GM23248 (cell line): ENCODE measurements around the gene MYO5B. TPM values are rescaled to one million over a fixed set of nuclear protein-coding genes. Genes with fewer than 3 reads are reported as not detected.

ENCODE experiments used
- DNase-seq: peaks from one replicate; pipeline ENCODE4 v3.0.0-alpha.2; 2015
- H2AFZ ChIP-seq: fragments of 200-600 bp; sonication (generic); 2 replicates; pipeline ENCODE4 v1.6.1; 2016; ENCODE audit warnings: antibody characterized with exemption
- H3F3A ChIP-seq: fragments of 200-600 bp; sonication (generic); 2 replicates; pipeline ENCODE4 v1.6.1; 2016; ENCODE audit warnings: mild to moderate bottlenecking, antibody characterized with exemption, mixed run types; ENCODE audit not compliant: insufficient read depth
- H3K27ac ChIP-seq: fragments of 200-600 bp; sonication (generic); 2 replicates; pipeline ENCODE4 v1.5.1; 2016; ENCODE audit warnings: mild to moderate bottlenecking
- H3K27me3 ChIP-seq: fragments of 200-600 bp; sonication (generic); replicated peaks from 2 replicates; pipeline ENCODE4 v1.6.1; 2016; ENCODE audit warnings: mild to moderate bottlenecking; ENCODE audit not compliant: insufficient read depth
- H3K36me3 ChIP-seq: fragments of 200-600 bp; sonication (generic); 2 replicates; pipeline ENCODE4 v1.6.1; 2016; ENCODE audit warnings: low read depth, mild to moderate bottlenecking
- H3K4me1 ChIP-seq: fragments of 200-600 bp; sonication (generic); 2 replicates; pipeline ENCODE4 v1.6.1; 2016; ENCODE audit warnings: mild to moderate bottlenecking; ENCODE audit not compliant: insufficient read depth
- H3K4me2 ChIP-seq: fragments of 200-600 bp; sonication (generic); one replicate; pipeline ENCODE4 v1.6.1; 2016; ENCODE audit warnings: mild to moderate bottlenecking; ENCODE audit not compliant: unreplicated experiment
- H3K4me3 ChIP-seq: fragments of 200-600 bp; sonication (generic); 2 replicates; pipeline ENCODE4 v1.5.1; 2016; ENCODE audit warnings: mild to moderate bottlenecking
- H3K79me2 ChIP-seq: fragments of 200-600 bp; sonication (generic); 2 replicates; pipeline ENCODE4 v1.6.1; 2016; ENCODE audit warnings: mild to moderate bottlenecking; ENCODE audit not compliant: insufficient read depth
- H3K9ac ChIP-seq: fragments of 200-600 bp; sonication (generic); 2 replicates; pipeline ENCODE4 v1.6.1; 2016; ENCODE audit warnings: mild to moderate bottlenecking
- H3K9me2 ChIP-seq: fragments of 200-600 bp; sonication (generic); 2 replicates; pipeline ENCODE4 v1.6.1; 2016; ENCODE audit warnings: mixed run types, mild to moderate bottlenecking, moderate library complexity; ENCODE audit not compliant: insufficient read depth
- H3K9me3 ChIP-seq: fragments of 200-600 bp; sonication (generic); one replicate; pipeline ENCODE4 v1.6.1; 2017; ENCODE audit warnings: low read depth
- H4K20me1 ChIP-seq: fragments of 200-600 bp; sonication (generic); 2 replicates; pipeline ENCODE4 v1.6.0; 2016; ENCODE audit not compliant: insufficient read depth
- EZH2 ChIP-seq: fragments of 200-600 bp; sonication (generic); IDR thresholded peaks from 2 replicates; pipeline ENCODE4 v1.6.1; 2018; ENCODE audit warnings: antibody characterized with exemption, mild to moderate bottlenecking; ENCODE audit not compliant: insufficient read depth, poor library complexity, severe bottlenecking
- EZH2phosphoT487 ChIP-seq: fragments of 200-600 bp; sonication (generic); IDR thresholded peaks from 2 replicates; pipeline ENCODE4 v1.6.1; 2018; ENCODE audit warnings: antibody characterized with exemption, moderate library complexity, mild to moderate bottlenecking, low read depth; ENCODE audit not compliant: insufficient read depth
- WGBS, 2 experiments: methylation state at CpG; one replicate each; pipeline ENCODE4 v1.1.6; 2015 to 2017; ENCODE audit warnings: low lambda C conversion rate in 2 of 2, low coverage in 1 of 2; ENCODE audit errors: missing lambda C conversion rate in 2 of 2; 5-methylcytosine and 5-hydroxymethylcytosine counted together
- in situ Hi-C: fragments of 300-500 bp; cut with MboI; formaldehyde crosslinking; loops from 2 replicates; pipeline ENCODE4 v1.15.0; 2020
- polyA plus RNA-seq: library from polyadenylated mRNA; unstranded; fragments of >200 nt; fragmentation: Nextera tagmentation; extraction: Ambion mirVana; gene quantifications from 2 replicates; pipeline ENCODE4 v1.2.1, GENCODE V29; 2016
- total RNA-seq: library from RNA; depleted of rRNA; stranded (reverse); fragments of >200 nt; shearing (Covaris generic); gene quantifications from 2 replicates; pipeline ENCODE4 v1.2.3, GENCODE V29; 2014

MYO5B gene
- total and polyA plus RNA-seq, 2 experiments from 2014 or later, result 0.03 TPM; not detected in 1

DNA sequence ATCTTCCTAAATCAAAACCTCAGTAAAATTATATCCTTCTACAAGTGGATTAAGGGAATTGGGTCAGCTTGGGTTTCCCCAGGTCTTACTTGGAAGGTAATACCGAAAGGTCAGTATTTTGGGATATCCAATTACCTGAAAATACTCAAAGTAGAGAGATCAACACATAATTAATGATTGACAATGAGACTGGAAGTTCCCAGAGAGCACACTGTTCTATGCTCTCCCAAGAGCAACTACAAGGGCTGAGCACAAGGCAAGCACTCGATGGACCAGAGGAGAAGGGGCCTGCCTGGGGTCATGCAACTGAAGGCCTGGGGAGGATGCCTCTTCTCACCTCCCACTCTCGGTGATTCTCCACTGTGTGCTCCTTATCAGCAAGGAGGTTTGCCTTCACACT is 222.4 kb downstream of the MYO5B start:
- Histone ChIP-seq H3K4me1 (no peaks in the 10 kb centered on the region), H3K9ac (no peak overlapping the region), H3K27ac (no peak overlapping the region), H3K4me3 (no peak overlapping the region), H3K36me3 (no peaks in the 10 kb centered on the region), H3K79me2 (no peaks in the 10 kb centered on the region), H4K20me1 (no peaks in the 10 kb centered on the region), H3K27me3 (peaks cover 13% of the 10 kb centered on the region), H3K9me2 (no peaks in the 10 kb centered on the region), H2AFZ (no peak overlapping the region), H3K9me3 (no peaks in the 10 kb centered on the region), H3K4me2 (no peak overlapping the region), H3F3A (no peaks in the 10 kb centered on the region)
- no peak for DNase-seq
- 24 to 25% methylated on average over 3 of the region's 3 CpGs for WGBS, 2 experiments
- TF ChIP-seq EZH2phosphoT487 (no peak), EZH2 (no peak)
- in situ Hi-C loops, result no loop called here

- no peaks in the 10 kb centered on the region for H3K36me3 ChIP-seq
- peaks cover 5% of the 10 kb centered on the region for H3K27me3 ChIP-seq
- H3K9me3 ChIP-seq, result no peaks in the 10 kb centered on the region
- H3K4me3 ChIP-seq, result no peak overlapping the region
- H3K79me2 ChIP-seq, result no peaks in the 10 kb centered on the region
- H3K9ac ChIP-seq, result no peak overlapping the region
- H3K9me2 ChIP-seq, result no peaks in the 10 kb centered on the region
- no peak for TF ChIP-seq EZH2
- no peak for TF ChIP-seq EZH2phosphoT487
- no peak for DNase-seq
- H3F3A ChIP-seq, result no peaks in the 10 kb centered on the region
- H2AFZ ChIP-seq, result no peak overlapping the region
- no peaks in the 10 kb centered on the region for H3K4me1 ChIP-seq
- no peak overlapping the region for H3K4me2 ChIP-seq
- no peak overlapping the region for H3K27ac ChIP-seq
- 8 to 31% methylated on average over 1 of the region's 1 CpG for WGBS, 2 experiments
- no peaks in the 10 kb centered on the region for H4K20me1 ChIP-seq
- in situ Hi-C loops, result no loop called here
Observed at GRCh38 chr18:49971462-49971861, 223.5 kb downstream of the MYO5B start.

DNA sequence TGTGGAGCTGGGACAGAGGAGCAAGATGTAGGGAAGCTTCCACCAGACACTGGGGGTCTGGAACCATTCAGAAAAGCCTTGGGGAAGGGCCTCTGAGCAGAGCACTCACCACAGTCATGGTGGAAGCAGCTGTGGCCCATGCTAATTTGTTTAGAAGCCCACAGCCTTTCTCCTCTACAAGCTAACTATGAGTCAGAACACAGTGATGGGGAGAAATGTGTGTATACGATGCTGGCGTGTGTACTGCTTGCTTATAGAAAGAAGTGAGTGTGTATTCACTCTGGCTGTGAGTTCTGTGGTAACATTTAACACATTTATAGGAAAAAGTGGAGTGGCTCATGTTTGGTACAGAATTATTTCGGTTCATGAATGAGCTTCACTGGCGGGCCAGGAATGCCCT is 224.6 kb downstream of the MYO5B start:
- no peak overlapping the region for H3K27ac ChIP-seq
- H3K27me3 ChIP-seq, result peaks cover 5% of the 10 kb centered on the region
- WGBS, 2 experiments, result 58 to 63% methylated on average over 4 of the region's 4 CpGs
- no peaks in the 10 kb centered on the region for H3K9me2 ChIP-seq
- TF ChIP-seq EZH2 (no peak), EZH2phosphoT487 (no peak)
- H2AFZ ChIP-seq, result no peak overlapping the region
- DNase-seq, result no peak
- no peaks in the 10 kb centered on the region for H3K9me3 ChIP-seq
- H3K4me3 ChIP-seq, result no peak overlapping the region
- in situ Hi-C loops, result no loop called here
- H3K9ac ChIP-seq, result no peak overlapping the region
- no peaks in the 10 kb centered on the region for H3F3A ChIP-seq
- H3K36me3 ChIP-seq, result no peaks in the 10 kb centered on the region
- no peaks in the 10 kb centered on the region for H3K79me2 ChIP-seq
- H4K20me1 ChIP-seq, result no peaks in the 10 kb centered on the region
- no peaks in the 10 kb centered on the region for H3K4me1 ChIP-seq
- H3K4me2 ChIP-seq, result no peak overlapping the region

DNA sequence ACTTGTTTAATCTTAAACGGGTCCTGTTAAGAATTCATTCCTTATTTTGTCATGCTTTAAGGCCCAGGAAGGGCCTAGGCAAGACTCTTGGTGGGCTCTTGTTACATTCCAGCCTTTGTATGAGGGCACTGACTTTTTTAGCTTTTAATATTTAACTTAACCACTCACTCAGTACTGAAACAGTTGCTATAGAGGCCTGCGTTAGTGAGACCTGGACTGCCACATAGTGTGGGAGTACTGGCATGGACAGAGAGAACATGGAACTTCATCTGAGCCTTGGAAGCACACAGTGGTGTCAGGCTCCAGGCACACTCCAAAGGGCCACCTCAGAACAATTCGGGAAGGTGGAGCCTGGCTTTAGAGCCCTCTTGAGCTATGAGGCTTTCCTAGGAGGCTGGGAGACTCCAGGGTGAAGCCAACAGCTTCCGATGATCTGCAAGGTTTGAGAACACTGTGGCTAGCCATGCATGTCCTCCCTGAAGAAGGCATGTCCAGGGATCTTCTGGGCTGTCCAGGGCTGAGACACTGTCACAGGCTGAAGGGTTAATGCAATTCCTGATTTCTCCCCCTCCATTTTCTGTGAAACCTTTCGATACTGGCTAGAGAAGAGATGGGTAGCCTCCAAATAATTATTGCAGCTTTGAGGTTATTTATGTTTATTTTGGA is 226.2 kb downstream of the MYO5B start:
- no peak for TF ChIP-seq EZH2phosphoT487
- no peak for TF ChIP-seq EZH2
- Histone ChIP-seq H3K4me3 (no peak overlapping the region), H3K27ac (no peak overlapping the region), H3K9ac (no peak overlapping the region), H3F3A (no peaks in the 10 kb centered on the region), H3K27me3 (peaks cover 5% of the 10 kb centered on the region), H3K4me1 (no peaks in the 10 kb centered on the region), H3K9me3 (no peaks in the 10 kb centered on the region), H2AFZ (no peak overlapping the region), H3K4me2 (no peak overlapping the region), H3K9me2 (no peaks in the 10 kb centered on the region), H4K20me1 (no peaks in the 10 kb centered on the region), H3K36me3 (no peaks in the 10 kb centered on the region), H3K79me2 (no peaks in the 10 kb centered on the region)
- in situ Hi-C loops, result no loop called here
- 37 to 46% methylated on average over 5 of the region's 5 CpGs for WGBS, 2 experiments
- DNase-seq, result no peak
